Fibroblast of lung (primary cell): ENCODE results near the gene PMS2. TPM values are rescaled to one million over a fixed set of nuclear protein-coding genes. Genes with fewer than 3 reads are reported as not detected.

ENCODE experiments used
- DNase-seq, 2 donors: peaks; one replicate each; pipeline versions ENCODE4 v3.0.0 to v3.0.0-alpha.2; 2010; ENCODE audit warnings: low read depth in 2 of 2
- H2AFZ ChIP-seq: 2 replicates; pipeline ENCODE4 v1.5.1; 2012; ENCODE audit warnings: low read length, control low read depth, inconsistent platforms
- H3K27ac ChIP-seq: 2 replicates; pipeline ENCODE4 v1.5.1; 2011; ENCODE audit warnings: low read length, control low read depth; ENCODE audit not compliant: insufficient read depth
- H3K27me3 ChIP-seq: 2 replicates; pipeline ENCODE4 v1.5.1; 2011; ENCODE audit warnings: mild to moderate bottlenecking, low read length; ENCODE audit not compliant: control insufficient read depth, insufficient read depth
- H3K36me3 ChIP-seq: 2 replicates; pipeline ENCODE4 v1.5.1; 2011; ENCODE audit warnings: low read length; ENCODE audit not compliant: control insufficient read depth, insufficient read depth
- H3K4me1 ChIP-seq: 2 replicates; pipeline ENCODE4 v1.5.1; 2011; ENCODE audit warnings: low read length; ENCODE audit not compliant: control insufficient read depth, insufficient read depth; ENCODE audit errors: extremely low read depth
- H3K4me2 ChIP-seq: 2 replicates; pipeline ENCODE4 v1.5.1; 2011; ENCODE audit warnings: low read length, control low read depth; ENCODE audit not compliant: insufficient read depth; ENCODE audit errors: extremely low read depth
- H3K4me3 ChIP-seq, 4 experiments: fragments of 200-600 bp in 1 of 4; sonication (generic) in 1 of 4; replicated peaks in 1 of 4; 2 replicates each; pipeline ENCODE4 v1.5.1; 2011 to 2016; ENCODE audit warnings: low read length in 4 of 4, low read depth in 3 of 4, mild to moderate bottlenecking in 3 of 4, control low read depth in 2 of 4, inconsistent platforms in 1 of 4, mixed read lengths in 1 of 4; ENCODE audit not compliant: insufficient read depth in 1 of 4; ENCODE audit errors: control extremely low read depth in 1 of 4
- H3K79me2 ChIP-seq: 2 replicates; pipeline ENCODE4 v1.5.1; 2012; ENCODE audit warnings: mild to moderate bottlenecking, low read length, inconsistent platforms; ENCODE audit not compliant: control insufficient read depth, insufficient read depth
- H3K9ac ChIP-seq: 2 replicates; pipeline ENCODE4 v1.5.1; 2011; ENCODE audit warnings: mild to moderate bottlenecking, low read length, control low read depth; ENCODE audit not compliant: insufficient read depth
- H3K9me3 ChIP-seq: 2 replicates; pipeline ENCODE4 v1.5.1; 2012; ENCODE audit warnings: low read depth, low read length; ENCODE audit not compliant: control insufficient read depth, insufficient read depth
- H4K20me1 ChIP-seq: 2 replicates; pipeline ENCODE4 v1.5.1; 2011; ENCODE audit warnings: low read length; ENCODE audit not compliant: control insufficient read depth, insufficient read depth; ENCODE audit errors: extremely low read depth
- EZH2 ChIP-seq: IDR thresholded peaks from 2 replicates; pipeline ENCODE4 v1.5.1; 2012; ENCODE audit warnings: low read length, control low read depth, mild to moderate bottlenecking; ENCODE audit errors: missing control alignments
- polyA plus RNA-seq, 2 donors: library from polyadenylated mRNA; depleted of rRNA in 1 of 2; stranded (reverse) in 1 of 2; unstranded in 1 of 2; fragments of >200 nt; gene quantifications; 2 replicates each; pipeline ENCODE4 v1.2.1, GENCODE V29; 2011 to 2012; ENCODE audit warnings: missing spikeins in 1 of 2
- total RNA-seq: library from RNA; depleted of rRNA; stranded (reverse); fragments of >200 nt; gene quantifications from 2 replicates; pipeline ENCODE4 v1.2.1, GENCODE V29; 2014
- TF ChIP-seq, protein P1 (sequence below), 2 donors: IDR thresholded peaks in 1 of 2; conservative IDR thresholded peaks in 1 of 2; 1 replicate in 1 of 2; 2 replicates in 1 of 2; pipeline ENCODE4 v1.5.1; 2011 to 2012; ENCODE audit warnings: low read length in 2 of 2, control low read depth in 1 of 2, inconsistent platforms in 1 of 2, low read depth in 1 of 2, mild to moderate bottlenecking in 1 of 2

The PMS2 gene
- total and polyA plus RNA-seq, 2 donors (not counting 1 experiment from before 2014, with no cell fraction given), result 7.9 to 28.1 TPM

DNA sequence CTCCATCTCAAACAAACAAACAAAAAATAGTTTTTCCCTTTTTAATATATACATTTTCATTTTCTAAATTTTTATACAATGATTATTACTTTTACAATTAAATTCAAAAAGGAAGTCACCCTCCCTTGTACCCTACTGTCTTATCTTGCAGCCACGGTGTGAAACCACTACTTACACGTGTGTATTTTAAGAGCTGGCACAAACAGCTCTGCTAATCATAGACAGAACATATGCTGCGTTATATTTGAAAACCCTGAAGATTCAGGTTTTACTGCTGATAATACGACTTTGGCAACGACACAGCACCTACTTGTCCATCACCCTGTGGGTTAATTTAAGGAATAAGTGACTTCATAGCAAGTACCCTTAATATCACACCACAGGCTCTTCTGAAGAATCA lies 23.3 kb upstream of the PMS2 start:
- H4K20me1 ChIP-seq, result no peaks in the 10 kb centered on the region
- no peaks in the 10 kb centered on the region for H3K4me1 ChIP-seq
- DNase-seq, result no peak
- no peak overlapping the region for H3K9ac ChIP-seq
- TF ChIP-seq, protein P1, sequence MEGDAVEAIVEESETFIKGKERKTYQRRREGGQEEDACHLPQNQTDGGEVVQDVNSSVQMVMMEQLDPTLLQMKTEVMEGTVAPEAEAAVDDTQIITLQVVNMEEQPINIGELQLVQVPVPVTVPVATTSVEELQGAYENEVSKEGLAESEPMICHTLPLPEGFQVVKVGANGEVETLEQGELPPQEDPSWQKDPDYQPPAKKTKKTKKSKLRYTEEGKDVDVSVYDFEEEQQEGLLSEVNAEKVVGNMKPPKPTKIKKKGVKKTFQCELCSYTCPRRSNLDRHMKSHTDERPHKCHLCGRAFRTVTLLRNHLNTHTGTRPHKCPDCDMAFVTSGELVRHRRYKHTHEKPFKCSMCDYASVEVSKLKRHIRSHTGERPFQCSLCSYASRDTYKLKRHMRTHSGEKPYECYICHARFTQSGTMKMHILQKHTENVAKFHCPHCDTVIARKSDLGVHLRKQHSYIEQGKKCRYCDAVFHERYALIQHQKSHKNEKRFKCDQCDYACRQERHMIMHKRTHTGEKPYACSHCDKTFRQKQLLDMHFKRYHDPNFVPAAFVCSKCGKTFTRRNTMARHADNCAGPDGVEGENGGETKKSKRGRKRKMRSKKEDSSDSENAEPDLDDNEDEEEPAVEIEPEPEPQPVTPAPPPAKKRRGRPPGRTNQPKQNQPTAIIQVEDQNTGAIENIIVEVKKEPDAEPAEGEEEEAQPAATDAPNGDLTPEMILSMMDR (conservative IDR thresholded peaks at IDR 0.05 in 1 of 2, IDR thresholded peaks at IDR 0.05 in 1 of 2; ENCODE audit: low read depth in 1 of 2, low read length in 2 of 2), result no peak
- no peak for TF ChIP-seq EZH2
- H3K4me2 ChIP-seq, result no peak overlapping the region
- peaks cover 8% of the 10 kb centered on the region for H3K36me3 ChIP-seq
- no peaks in the 10 kb centered on the region for H3K9me3 ChIP-seq
- no peak overlapping the region for H2AFZ ChIP-seq
- no peak overlapping the region for H3K4me3 ChIP-seq
- H3K27ac ChIP-seq, result no peak overlapping the region
- H3K79me2 ChIP-seq, result no peaks in the 10 kb centered on the region
- no peaks in the 10 kb centered on the region for H3K27me3 ChIP-seq

DNA sequence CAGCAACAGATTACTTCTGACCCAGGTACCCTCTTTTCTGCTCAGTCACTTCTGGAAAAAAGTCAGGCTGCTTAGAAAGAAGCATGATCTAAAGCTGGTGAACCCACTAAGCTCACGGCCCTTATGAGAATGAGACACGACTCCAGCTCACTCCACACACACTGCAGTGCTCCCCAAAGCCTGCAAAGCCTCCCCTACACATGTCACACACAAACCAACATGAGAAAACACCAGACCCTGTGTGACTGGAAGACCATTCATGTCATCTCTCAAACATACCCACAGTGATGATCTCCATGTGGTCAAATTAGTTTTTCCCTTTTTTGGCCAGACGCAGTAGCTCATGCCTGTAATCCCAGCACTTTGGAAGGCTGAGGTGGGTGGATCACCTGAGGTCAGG lies 22.7 kb upstream of the PMS2 start:
- H3K4me2 ChIP-seq, result no peak overlapping the region
- H3K27me3 ChIP-seq, result no peaks in the 10 kb centered on the region
- no peak for TF ChIP-seq EZH2
- TF ChIP-seq, protein P1 (conservative IDR thresholded peaks at IDR 0.05 in 1 of 2, IDR thresholded peaks at IDR 0.05 in 1 of 2; ENCODE audit: low read depth in 1 of 2, low read length in 2 of 2), result no peak
- H3K36me3 ChIP-seq, result peaks cover 13% of the 10 kb centered on the region
- no peak overlapping the region for H3K27ac ChIP-seq
- H3K4me1 ChIP-seq, result no peaks in the 10 kb centered on the region
- H2AFZ ChIP-seq, result no peak overlapping the region
- H3K9me3 ChIP-seq, result no peaks in the 10 kb centered on the region
- no peak for DNase-seq
- no peak overlapping the region for H3K4me3 ChIP-seq
- no peaks in the 10 kb centered on the region for H4K20me1 ChIP-seq
- no peak overlapping the region for H3K9ac ChIP-seq
- no peaks in the 10 kb centered on the region for H3K79me2 ChIP-seq

DNA sequence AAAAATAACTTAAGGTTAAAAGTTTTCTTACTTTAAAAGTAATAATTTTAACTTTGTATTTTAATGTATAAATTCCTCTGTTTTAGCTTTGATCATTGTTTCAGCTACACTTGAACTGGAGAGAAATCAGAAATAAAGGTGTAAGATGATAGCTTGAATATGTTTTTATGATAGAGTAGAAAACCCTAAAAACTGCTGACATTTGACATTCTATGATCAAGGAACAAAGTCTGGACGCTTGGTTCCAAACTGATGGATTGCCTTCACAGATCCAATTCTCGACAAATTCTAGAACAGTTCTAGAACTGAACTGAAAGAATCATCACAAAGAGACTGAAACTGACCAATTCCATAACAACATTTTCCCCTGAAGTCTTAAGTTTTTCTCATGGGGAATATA lies 22.1 kb upstream of the PMS2 start, which contains the start of gene ANKRD61:
TSS of gene ANKRD61 (plus strand) at position 389 of the 400 bp plus-strand sequence. CDS start at position 389, 0 bp downstream.
- H3K9ac ChIP-seq, result no peak within 1 kb of the TSS
- H2AFZ ChIP-seq, result no peak within 1 kb of the TSS
- no peak within 1 kb of the TSS for H3K4me2 ChIP-seq
- no peak for TF ChIP-seq EZH2
- TF ChIP-seq, protein P1 (conservative IDR thresholded peaks at IDR 0.05 in 1 of 2, IDR thresholded peaks at IDR 0.05 in 1 of 2; ENCODE audit: low read depth in 1 of 2, low read length in 2 of 2), result no peak
- H3K9me3 ChIP-seq, result no peaks in the 10 kb centered on the region
- no peaks in the 10 kb centered on the region for H3K4me1 ChIP-seq
- no peaks in the 10 kb centered on the region for H4K20me1 ChIP-seq
- no peak within 1 kb of the TSS for H3K27ac ChIP-seq
- peaks cover 15% of the 10 kb centered on the region for H3K36me3 ChIP-seq
- no peaks in the 10 kb centered on the region for H3K79me2 ChIP-seq
- H3K4me3 ChIP-seq, result no peak within 1 kb of the TSS
- no peak for DNase-seq
- H3K27me3 ChIP-seq, result no peaks in the 10 kb centered on the region
